ENCODE data around the gene ZRANB1.

DNA sequence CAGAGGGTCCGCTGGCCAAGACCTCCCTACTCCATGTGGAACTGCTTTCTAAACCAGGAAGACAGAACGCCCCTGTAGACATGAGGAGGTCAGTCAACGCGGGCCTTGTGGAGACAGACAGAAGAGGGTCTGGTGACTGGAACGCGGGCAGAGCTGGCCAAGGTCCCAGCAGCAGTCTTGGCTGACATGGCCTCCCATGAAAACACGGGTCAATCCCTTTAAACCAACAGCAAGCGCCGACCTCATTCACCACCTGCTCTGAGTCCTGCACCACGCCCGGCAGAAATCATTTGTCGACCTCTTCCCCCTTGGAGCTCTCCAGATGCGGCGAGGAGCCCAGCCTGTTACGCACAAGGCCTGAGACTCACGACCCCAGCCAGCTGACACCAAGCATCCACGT is 78.5 kb downstream of the ZRANB1 start:
- TF ChIP-seq, protein P1, sequence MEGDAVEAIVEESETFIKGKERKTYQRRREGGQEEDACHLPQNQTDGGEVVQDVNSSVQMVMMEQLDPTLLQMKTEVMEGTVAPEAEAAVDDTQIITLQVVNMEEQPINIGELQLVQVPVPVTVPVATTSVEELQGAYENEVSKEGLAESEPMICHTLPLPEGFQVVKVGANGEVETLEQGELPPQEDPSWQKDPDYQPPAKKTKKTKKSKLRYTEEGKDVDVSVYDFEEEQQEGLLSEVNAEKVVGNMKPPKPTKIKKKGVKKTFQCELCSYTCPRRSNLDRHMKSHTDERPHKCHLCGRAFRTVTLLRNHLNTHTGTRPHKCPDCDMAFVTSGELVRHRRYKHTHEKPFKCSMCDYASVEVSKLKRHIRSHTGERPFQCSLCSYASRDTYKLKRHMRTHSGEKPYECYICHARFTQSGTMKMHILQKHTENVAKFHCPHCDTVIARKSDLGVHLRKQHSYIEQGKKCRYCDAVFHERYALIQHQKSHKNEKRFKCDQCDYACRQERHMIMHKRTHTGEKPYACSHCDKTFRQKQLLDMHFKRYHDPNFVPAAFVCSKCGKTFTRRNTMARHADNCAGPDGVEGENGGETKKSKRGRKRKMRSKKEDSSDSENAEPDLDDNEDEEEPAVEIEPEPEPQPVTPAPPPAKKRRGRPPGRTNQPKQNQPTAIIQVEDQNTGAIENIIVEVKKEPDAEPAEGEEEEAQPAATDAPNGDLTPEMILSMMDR (conservative IDR thresholded peaks at IDR 0.05 in 1 of 2, IDR thresholded peaks at IDR 0.05 in 1 of 2; ENCODE audit: low read depth in 1 of 2, low read length in 2 of 2), result no peak
- TF ChIP-seq EZH2 (IDR thresholded peaks at IDR 0.05; ENCODE audit: low read length, missing control alignments), result no peak

All from fibroblast of lung (primary cell).